DLD1 (cell line): ENCODE measurements around the gene IGFN1.

Source experiments
- in situ Hi-C: cut with HindIII; loops from 2 replicates; pipeline ENCODE4 v1.10.0; 2017; ENCODE audit warnings: low sequenced_read_pairs

IGFN1 gene

GRCh38 chr1:201183209-201183608 lies 7.4 kb upstream of the IGFN1 start:
- in situ Hi-C loops: loop anchor here (5.0 kb wide), 1 partner anchor 44 kb away; no protein-coding TSS in a partner anchor

GRCh38 chr1:201183753-201184152 lies 6.9 kb upstream of the IGFN1 start:
- in situ Hi-C loops: loop anchor here (5.0 kb wide), 1 partner anchor 44 kb away; no protein-coding TSS in a partner anchor

GRCh38 chr1:201184307-201185122 lies 6.1 kb upstream of the IGFN1 start:
- in situ Hi-C loops: loop anchor here (5.0 kb wide), 1 partner anchor 43 kb away; no protein-coding TSS in a partner anchor

DNA sequence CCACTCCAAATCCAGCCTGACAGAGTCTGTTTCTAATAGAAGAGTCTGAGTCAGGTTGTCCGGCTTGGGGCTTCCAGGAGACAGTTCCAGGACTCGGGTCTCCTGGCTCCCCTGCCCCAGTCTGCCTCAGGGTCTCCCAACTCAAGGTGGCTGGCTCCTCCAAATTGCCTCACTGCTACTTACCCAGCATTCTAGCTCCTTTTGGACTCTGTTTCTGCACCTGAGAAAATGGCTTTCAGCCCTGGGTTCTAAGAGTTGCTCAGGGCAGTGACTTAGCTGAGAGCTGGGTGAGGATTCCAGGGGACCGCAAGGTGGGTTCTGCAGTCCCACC lies 5.5 kb upstream of the IGFN1 start:
- in situ Hi-C loops: no loop called here

GRCh38 chr1:201185527-201186128 lies 5.0 kb upstream of the IGFN1 start:
- in situ Hi-C loops: no loop called here

DNA sequence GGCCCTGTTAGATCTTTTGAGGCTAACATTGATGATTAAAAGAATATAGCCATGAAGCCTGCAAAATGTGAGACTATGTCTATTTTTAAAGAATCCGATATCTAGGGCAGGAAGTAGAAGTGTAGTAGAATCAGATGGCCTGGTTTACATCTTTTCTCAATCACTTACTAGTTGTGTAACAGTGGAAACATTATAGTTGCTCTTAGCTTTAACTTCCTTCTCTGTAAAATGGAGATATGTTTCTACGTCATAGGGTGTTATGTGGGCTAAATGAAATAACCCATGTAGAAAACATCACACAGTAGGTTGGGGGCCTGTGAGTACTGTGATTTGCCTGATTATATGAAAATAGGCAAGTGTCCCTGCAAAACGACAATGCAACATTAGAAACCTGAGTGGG lies 4.4 kb upstream of the IGFN1 start:
- in situ Hi-C loops: no loop called here

- in situ Hi-C loops: no loop called here
Observed at GRCh38 chr1:201189085-201189484, 1.5 kb upstream of the IGFN1 start.

DNA sequence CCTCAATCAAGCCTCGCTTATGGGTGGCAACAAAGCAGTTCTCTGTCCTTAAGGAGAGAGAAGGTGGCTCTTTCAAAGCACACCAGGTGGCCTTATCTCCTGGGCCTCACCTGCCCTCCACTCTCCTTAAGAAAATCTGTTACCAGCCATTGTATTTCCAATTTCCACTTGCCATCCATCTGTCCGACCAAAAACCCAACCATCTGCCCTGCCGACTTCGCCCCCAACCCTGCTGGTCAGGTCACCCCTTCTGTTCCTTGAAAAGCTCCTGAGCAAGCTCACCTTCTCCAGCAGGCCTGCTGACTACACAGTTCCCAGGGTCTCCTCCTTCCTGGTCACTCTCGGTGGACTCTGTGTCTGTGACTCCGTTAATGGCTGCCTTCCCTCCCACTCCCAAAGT lies 619 bp upstream of the IGFN1 start:
- in situ Hi-C loops: no loop called here

DNA sequence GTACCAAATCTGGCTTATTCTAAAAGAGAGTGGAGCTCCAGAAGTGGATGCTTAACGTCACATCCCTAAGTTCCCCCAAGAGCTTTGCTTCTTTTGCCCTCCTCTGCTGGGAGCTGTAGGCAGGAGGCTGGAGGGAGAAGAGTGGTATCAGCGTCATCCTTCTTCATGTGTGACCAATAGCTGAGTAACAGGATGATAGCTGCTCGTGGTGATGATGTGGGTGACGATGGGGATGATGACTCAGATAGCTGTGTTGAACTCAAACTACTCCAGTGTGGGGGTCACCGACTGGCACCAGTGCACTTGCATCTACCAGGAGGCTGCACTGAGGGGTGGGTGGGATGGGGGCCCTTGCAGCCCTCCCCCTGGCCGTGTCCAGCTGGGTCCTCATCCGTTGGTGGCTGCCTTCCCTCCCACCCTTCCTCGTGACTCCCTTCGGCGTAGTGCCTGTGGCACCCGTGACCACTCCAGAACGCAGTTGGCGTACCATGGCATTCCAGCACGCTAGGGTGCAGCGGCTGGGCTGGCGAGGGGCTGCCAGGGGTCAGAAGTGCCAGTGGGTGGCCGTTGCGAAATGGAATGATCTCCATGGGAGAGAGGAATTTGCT lies 1.1 kb downstream of the IGFN1 start:
- in situ Hi-C loops: no loop called here

DNA sequence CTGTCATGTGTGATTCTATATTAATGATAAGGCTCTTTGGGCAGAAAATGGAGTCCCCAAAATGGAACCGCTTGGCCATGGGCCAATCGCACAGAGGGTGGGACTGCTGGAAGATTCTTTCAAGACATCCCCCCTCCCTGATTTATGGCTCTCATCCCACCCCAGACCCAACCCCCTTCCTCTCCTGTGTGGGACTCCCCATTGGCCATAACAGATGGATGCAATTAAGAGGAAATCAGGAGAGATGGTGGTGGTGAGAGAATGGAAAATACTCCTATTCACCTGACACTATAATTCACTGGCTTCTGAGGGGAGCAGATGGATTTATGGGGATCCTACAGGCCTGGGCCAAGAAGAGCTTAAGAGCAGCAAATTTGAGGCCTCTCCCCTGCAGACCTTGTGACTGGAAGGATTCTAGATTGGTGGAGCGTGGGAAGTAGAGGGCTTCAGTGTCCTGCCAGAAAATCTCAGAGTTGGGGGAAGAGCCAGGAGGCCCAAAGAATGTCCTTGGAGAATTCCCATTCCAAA lies 1.7 kb downstream of the IGFN1 start:
- in situ Hi-C loops: no loop called here

DNA sequence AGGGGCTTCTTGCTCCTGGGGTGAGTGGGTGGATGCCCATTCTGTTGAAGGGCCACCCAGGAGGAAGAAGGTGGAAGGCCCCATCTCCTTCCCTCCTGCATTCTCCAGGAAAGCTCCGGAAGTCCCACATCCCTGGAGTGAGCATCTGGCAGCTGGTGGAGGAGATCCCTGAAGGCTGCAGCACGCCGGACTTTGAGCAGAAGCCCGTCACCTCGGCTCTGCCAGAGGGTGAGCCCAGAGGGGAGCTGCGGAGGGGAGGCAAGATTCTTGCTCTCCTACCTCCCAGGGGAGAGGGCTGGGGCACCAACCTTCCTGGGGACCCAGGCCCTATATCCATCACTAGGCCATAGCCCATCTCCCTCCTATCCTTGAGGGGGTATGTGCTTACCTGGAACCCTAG lies 3.4 kb downstream of the IGFN1 start:
- in situ Hi-C loops: no loop called here

DNA sequence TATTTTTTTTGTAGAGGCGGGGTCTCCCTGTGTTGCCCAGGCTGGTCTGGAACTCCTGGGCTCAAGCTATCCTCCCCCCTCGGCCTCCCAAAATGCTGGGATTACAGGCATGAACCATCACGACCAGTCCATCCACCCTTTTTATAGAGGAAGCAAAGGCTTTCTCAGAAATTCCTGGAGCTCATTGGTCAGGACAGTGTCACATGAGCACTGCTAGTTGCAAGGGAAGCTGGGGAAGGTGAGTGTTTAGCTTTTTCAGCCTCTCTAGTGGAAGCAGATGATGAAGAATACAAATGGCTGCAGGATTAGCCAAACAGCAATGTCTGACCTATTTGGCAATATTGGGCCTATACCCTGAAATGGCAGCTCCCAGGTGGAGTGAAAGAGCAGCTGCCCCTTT lies 8.0 kb downstream of the IGFN1 start:
- in situ Hi-C loops: no loop called here

GRCh38 chr1:201205036-201205435 lies 14.4 kb downstream of the IGFN1 start:
- in situ Hi-C loops: no loop called here

GRCh38 chr1:201206176-201206575 lies 15.6 kb downstream of the IGFN1 start:
- in situ Hi-C loops: no loop called here

- in situ Hi-C loops: no loop called here
Observed at GRCh38 chr1:201207046-201207445, 16.4 kb downstream of the IGFN1 start.

DNA sequence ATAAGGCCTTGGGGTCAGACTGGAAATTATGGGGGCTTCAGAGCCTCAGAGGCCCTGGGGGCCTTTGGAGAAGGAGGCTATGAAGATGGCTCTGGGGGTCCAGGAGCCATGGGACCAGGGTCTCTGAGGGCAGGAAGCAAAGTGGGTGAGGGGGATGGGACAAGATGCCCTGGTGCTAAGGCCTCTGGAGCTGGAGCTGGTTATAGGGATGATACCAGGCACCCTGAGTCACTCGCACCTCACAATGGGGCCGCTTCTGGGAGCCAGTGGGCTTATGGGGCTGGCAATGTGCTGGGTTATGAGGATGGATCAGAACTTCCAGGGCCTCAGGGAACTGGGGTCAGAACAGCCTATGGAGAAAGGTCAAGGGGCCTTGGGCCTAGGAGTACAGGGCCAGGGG lies 17.6 kb downstream of the IGFN1 start:
- in situ Hi-C loops: no loop called here

DNA sequence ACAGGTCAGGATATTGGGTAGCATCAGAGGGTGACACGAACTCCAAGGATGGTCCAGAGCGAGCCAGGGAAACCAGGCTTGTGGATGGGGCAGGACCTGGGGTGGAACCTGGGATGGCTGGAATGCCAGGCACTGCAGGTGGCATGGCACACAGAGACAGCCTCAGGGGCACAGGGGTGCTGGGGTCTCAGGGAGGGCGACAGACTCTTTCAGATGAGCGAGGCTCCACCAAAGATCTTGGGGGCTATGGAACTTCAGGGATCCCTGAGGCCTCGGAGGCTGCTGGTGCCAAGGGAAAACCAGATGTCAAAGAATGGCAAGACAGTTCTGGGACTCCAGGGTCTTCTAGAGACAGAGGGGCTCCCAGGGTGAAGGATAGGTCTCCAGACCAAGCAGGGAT lies 21.4 kb downstream of the IGFN1 start:
- in situ Hi-C loops: no loop called here

- in situ Hi-C loops: no loop called here
Observed at GRCh38 chr1:201212461-201213055, 21.9 kb downstream of the IGFN1 start.

DNA sequence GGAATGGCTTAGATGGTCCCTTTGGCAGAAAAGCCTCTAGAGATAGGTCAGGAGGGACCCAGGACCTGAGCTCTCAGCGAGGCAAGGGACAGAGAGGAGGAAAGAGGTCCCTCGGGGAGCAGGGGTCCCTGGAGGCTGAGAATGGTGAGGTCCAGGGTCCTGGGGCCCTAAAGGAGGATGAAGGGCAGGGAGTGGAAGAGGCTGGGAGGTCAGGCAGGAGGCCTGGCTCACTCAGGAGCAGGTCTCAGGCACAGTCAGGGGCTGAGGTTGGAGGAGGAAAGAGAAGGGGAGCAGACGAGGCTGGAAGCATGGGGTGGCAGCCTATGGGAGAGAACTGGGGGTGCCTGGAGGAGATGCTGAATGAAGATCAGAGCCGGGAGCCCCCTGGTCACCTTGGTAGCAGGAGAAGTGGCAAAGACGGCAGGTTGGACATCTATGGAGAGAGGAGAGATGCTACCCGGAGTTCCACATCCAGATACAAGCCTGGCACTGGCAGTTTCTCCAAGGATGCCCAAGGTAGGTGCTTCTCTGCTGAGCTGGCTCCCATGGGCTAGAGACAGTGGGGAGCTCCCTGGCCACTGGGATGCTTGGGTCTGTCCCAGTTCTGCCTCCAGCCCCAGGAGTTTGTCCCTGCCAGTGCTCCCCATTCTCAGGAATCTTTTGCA lies 22.6 kb downstream of the IGFN1 start:
- in situ Hi-C loops: no loop called here

GRCh38 chr1:201213926-201214325 lies 23.3 kb downstream of the IGFN1 start:
- in situ Hi-C loops: no loop called here

DNA sequence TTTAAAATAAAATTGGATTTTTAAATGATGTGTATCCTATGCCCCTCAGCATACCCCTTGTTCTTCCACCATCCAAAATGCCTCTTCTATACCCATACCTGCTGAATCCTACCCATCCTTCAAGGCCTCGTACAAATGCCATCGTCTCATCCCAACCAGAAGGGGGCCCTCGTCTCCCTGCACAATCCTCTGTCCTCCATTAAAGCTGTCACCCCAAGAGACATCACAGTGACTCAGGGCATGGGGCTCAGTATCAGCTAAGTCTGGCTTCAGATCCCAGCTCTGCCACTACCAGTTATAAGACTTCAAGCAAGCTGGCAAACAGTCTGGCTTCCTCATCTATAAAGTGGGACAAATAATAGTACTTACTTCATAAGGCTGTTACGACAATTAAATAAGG lies 23.8 kb downstream of the IGFN1 start:
- in situ Hi-C loops: no loop called here
